OCI-M2 (cell line): ENCODE data around the gene CYP2S1.
A peak's percentile ranks its signal among the peaks of the same experiment; 100 is the strongest.
"Not testable (repeated sequence)": the region's sequence is repeated elsewhere in the genome, so short reads cannot be mapped to it uniquely, and the experiment has no call there.

ENCODE experiments used
- DNase-seq: peaks from one replicate; lab custom pipeline; 2025; ENCODE audit not compliant: unreplicated experiment; lab: John Stamatoyannopoulos, UW

CYP2S1 gene

GRCh38 chr19:41192574-41193429 is at the start of gene CYP2S1:
CYP2S1 (plus strand) TSS chr19:41193219; CDS start chr19:41193265, 46 bp downstream.
- DNase-seq: no peak

GRCh38 chr19:41144403-41144802 is 48.6 kb upstream of the CYP2S1 start:
- peak; percentile 39 for DNase-seq

GRCh38 chr19:41149831-41150230 is 43.2 kb upstream of the CYP2S1 start:
- DNase-seq: no peak

- DNase-seq: not testable (repeated sequence)
Measured at GRCh38 chr19:41150986-41151385, 42.0 kb upstream of the CYP2S1 start.

- DNase-seq: no peak
Measured at GRCh38 chr19:41154060-41154459, 39.0 kb upstream of the CYP2S1 start.

GRCh38 chr19:41156207-41156606 is 36.8 kb upstream of the CYP2S1 start:
- no peak for DNase-seq

GRCh38 chr19:41159881-41160280 is 33.1 kb upstream of the CYP2S1 start:
- DNase-seq: no peak

- DNase-seq: no peak
Measured at GRCh38 chr19:41161903-41162302, 31.1 kb upstream of the CYP2S1 start.

- no peak for DNase-seq
Measured at GRCh38 chr19:41166944-41167804, 25.8 kb upstream of the CYP2S1 start.

- no peak for DNase-seq
Measured at GRCh38 chr19:41172297-41173164, 20.5 kb upstream of the CYP2S1 start.

- DNase-seq: no peak
Measured at GRCh38 chr19:41174297-41174928, 18.6 kb upstream of the CYP2S1 start.

- DNase-seq: no peak
Measured at GRCh38 chr19:41175801-41176777, 16.9 kb upstream of the CYP2S1 start.

- not testable (repeated sequence) for DNase-seq
Measured at GRCh38 chr19:41180173-41180572, 12.8 kb upstream of the CYP2S1 start.

- no peak for DNase-seq
Measured at GRCh38 chr19:41186971-41187883, 5.8 kb upstream of the CYP2S1 start.

- no peak for DNase-seq
Measured at GRCh38 chr19:41187884-41188279, 5.1 kb upstream of the CYP2S1 start.

- no peak for DNase-seq
Measured at GRCh38 chr19:41189425-41190065, 3.5 kb upstream of the CYP2S1 start.

- no peak for DNase-seq
Measured at GRCh38 chr19:41193430-41194156, 574 bp downstream of the CYP2S1 start.
